GM12878 (cell line): ENCODE data around the gene PKP3.

Experiments used
- MTA3 ChIP-seq: IDR thresholded peaks from 2 replicates; pipeline ENCODE4 v1.6.1; 2012; ENCODE audit warnings: low read length, inconsistent platforms, borderline replicate concordance
- NFXL1 ChIP-seq: fragments of 450-650 bp; IDR thresholded peaks from 2 replicates; pipeline ENCODE4 v1.6.1; 2017; ENCODE audit warnings: antibody characterized with exemption, mild to moderate bottlenecking, borderline replicate concordance
- TAF1 ChIP-seq: IDR thresholded peaks from 2 replicates; pipeline ENCODE4 v1.6.1; 2011; ENCODE audit warnings: mild to moderate bottlenecking, low read depth, low read length, borderline replicate concordance
- TF ChIP-seq, protein P1 (sequence below): IDR thresholded peaks from 2 replicates; pipeline ENCODE4 v1.6.1; 2012; ENCODE audit warnings: low read depth, low read length, improper control_type of control experiment

DNA sequence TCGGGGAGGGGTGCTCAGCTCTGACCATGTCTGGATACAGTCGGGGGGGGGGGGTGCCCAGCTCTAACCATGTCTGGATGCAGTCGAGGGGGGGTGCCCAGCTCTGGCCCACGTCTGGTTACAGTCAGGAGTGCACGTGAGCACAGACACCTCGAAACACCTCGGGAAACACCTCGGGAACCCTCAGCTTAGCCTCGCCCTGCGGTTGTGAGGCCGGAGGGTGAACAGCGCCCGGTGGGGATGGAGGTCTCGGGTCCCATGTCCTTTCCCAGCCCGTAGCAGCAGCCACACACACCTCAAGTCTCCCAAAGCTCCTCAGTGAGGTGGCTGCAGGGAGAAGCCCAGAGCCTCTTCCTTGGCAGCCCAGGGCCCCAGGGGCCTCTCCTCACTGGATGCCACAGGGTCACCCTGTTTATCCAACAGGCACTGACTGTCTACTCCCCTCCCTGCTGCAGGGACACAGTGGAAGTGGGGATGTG lies 18.7 kb downstream of the PKP3 start:
- no peak for TF ChIP-seq MTA3
- TF ChIP-seq, protein P1, sequence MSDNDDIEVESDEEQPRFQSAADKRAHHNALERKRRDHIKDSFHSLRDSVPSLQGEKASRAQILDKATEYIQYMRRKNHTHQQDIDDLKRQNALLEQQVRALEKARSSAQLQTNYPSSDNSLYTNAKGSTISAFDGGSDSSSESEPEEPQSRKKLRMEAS = no peak
- TF ChIP-seq TAF1 = no peak
- TF ChIP-seq NFXL1 = no peak
